ENCODE data around the gene THSD7A. TPM values are rescaled to one million over a fixed set of nuclear protein-coding genes. Genes with fewer than 3 reads are reported as not detected.

THSD7A gene
- total and polyA plus RNA-seq, 7 experiments from 2014 or later = 1.2 to 1.3 TPM; not detected in 5

DNA sequence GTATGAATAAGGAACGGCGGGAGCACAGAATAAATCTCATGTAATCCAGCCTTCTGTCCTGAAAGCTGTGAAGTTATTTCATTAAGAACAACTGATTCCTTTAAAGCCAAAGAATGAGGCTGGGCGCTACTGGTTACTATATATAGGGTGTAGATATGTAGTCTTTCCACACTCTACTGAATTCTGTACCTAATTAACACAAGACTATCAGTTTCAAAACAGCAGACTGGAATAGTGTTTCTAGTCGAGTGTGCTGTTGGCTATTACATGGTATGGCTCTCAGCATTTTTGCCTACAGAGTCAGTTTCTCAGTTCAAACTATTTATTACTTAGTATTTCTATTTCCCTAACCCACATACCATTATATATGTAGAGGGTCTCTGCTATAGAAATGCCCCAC lies 163.3 kb downstream of the THSD7A start:
- POLR2A ChIA-PET = interaction anchor here (0.8 kb wide), 1 partner anchor 19 kb away, joined by 4 read pairs; no protein-coding TSS in a partner anchor
- no peak overlapping the region for H3K4me3 Mint-ChIP-seq

DNA sequence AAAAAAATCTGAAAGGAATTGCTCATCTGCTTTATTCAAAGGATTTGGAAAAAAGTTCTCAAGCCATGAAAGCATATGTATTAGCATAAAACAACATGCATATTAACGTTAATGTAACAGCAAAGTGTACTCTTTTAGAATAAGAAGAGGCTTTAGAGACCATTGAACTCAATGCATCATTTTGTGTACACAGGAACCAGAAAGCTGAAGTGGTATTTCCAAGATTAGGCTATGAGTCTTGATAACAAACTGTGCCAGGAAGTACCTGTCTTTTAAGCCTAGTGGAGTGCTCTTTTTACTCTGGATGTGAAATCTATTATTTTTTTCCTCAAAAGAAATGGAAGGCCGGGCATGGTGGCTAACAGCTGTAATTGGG lies 164.2 kb downstream of the THSD7A start:
- no peaks in the 10 kb centered on the region for H3K4me1 ChIP-seq (ENCODE audit: control insufficient read depth in 2 of 2, insufficient read depth in 2 of 2, low read length in 2 of 2)

More for the DNA sequence above, 163.3 kb downstream of the THSD7A start:
- H3K9me3 ChIP-seq (ENCODE audit: control insufficient read depth in 2 of 3, low read length in 3 of 3) = no peaks in the 10 kb centered on the region
- CTCF ChIA-PET = no interaction called here
- Mint-ChIP-seq H3K9me3 (no peaks in the 10 kb centered on the region), H3K27ac (no peak overlapping the region), H3K27me3 (no peaks in the 10 kb centered on the region), H3K36me3 (no peaks in the 10 kb centered on the region), H3K4me1 (no peaks in the 10 kb centered on the region)
- no peak overlapping the region for H3K27ac ChIP-seq (ENCODE audit: low read depth, low read length)
- H3K27me3 ChIP-seq (ENCODE audit: control insufficient read depth in 2 of 2, insufficient read depth in 2 of 2, low read length in 2 of 2) = no peaks in the 10 kb centered on the region
- no peak overlapping the region for H3K4me3 ChIP-seq (ENCODE audit: low read length)
- no peaks in the 10 kb centered on the region for H3K36me3 ChIP-seq (ENCODE audit: control insufficient read depth in 2 of 3, insufficient read depth in 3 of 3, low read length in 3 of 3)
- ATAC-seq (no peak), DNase-seq (no peak)
- H3K4me1 ChIP-seq (ENCODE audit: control insufficient read depth in 2 of 2, insufficient read depth in 2 of 2, low read length in 2 of 2) = no peaks in the 10 kb centered on the region
- intact Hi-C loops (cut with micrococcal nuclease) = no loop called here

DNA sequence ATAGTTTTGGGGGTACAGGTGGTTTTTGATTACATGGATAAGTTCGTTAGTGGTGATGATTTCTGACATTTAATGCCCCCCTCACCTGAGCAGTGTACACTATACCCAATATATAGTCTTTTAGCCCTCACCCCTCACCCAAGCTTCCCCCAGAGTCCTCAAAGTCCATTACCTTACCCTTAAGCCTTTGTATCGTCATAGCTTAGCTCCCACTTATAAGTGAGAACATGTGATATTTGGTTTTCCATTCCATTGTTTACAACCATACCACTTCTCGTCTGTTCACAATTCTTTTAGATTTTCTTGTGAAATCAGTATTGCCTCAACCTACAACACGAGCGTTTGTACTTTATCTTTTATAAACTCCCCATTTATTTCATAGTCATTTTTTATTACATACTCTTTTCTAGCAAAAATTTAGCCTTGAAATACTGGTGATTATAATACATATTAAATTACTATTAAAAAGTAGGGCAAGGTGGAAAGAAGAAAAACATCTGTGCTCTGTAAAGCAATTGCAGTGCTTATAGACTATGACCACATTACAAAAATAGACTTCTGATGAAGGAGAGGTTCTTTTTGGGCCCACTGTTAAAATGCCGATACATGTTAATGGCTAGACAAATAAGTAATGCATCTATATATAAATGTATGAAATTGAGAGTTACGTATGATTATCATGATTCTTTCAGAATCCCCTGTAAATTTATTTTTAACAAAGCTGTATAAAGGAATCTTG lies 164.8 kb downstream of the THSD7A start:
- no peak overlapping the region for H3K4me3 ChIP-seq (ENCODE audit: low read length)
- CTCF ChIA-PET = no interaction called here
- no peaks in the 10 kb centered on the region for H3K4me1 Mint-ChIP-seq
- no peak overlapping the region for H3K4me3 Mint-ChIP-seq
- ATAC-seq (no peak), DNase-seq (no peak)
- no peaks in the 10 kb centered on the region for H3K36me3 ChIP-seq (ENCODE audit: control insufficient read depth in 2 of 3, insufficient read depth in 3 of 3, low read length in 3 of 3)
- no peak overlapping the region for H3K27ac ChIP-seq (ENCODE audit: low read depth, low read length)
- H3K9me3 Mint-ChIP-seq = no peaks in the 10 kb centered on the region
- intact Hi-C loops (cut with micrococcal nuclease) = no loop called here
- H3K9me3 ChIP-seq (ENCODE audit: control insufficient read depth in 2 of 3, low read length in 3 of 3) = no peaks in the 10 kb centered on the region
- H3K27me3 ChIP-seq (ENCODE audit: control insufficient read depth in 2 of 2, insufficient read depth in 2 of 2, low read length in 2 of 2) = no peaks in the 10 kb centered on the region
- H3K4me1 ChIP-seq (ENCODE audit: control insufficient read depth in 2 of 2, insufficient read depth in 2 of 2, low read length in 2 of 2) = no peaks in the 10 kb centered on the region
- no peaks in the 10 kb centered on the region for H3K27me3 Mint-ChIP-seq
- H3K27ac Mint-ChIP-seq = no peak overlapping the region
- no peaks in the 10 kb centered on the region for H3K36me3 Mint-ChIP-seq
- POLR2A ChIA-PET = no interaction called here

More for the DNA sequence above, 164.2 kb downstream of the THSD7A start:
- POLR2A ChIA-PET = interaction anchor here (0.8 kb wide), 1 partner anchor 20 kb away, joined by 4 read pairs; no protein-coding TSS in a partner anchor
- Mint-ChIP-seq H3K4me1 (no peaks in the 10 kb centered on the region), H3K36me3 (no peaks in the 10 kb centered on the region), H3K9me3 (no peaks in the 10 kb centered on the region), H3K27me3 (no peaks in the 10 kb centered on the region), H3K27ac (no peak overlapping the region), H3K4me3 (no peak overlapping the region)
- intact Hi-C loops (cut with micrococcal nuclease) = no loop called here
- DNase-seq (no peak), ATAC-seq (no peak)
- no peaks in the 10 kb centered on the region for H3K27me3 ChIP-seq (ENCODE audit: control insufficient read depth in 2 of 2, insufficient read depth in 2 of 2, low read length in 2 of 2)
- CTCF ChIA-PET = no interaction called here
- no peak overlapping the region for H3K27ac ChIP-seq (ENCODE audit: low read depth, low read length)
- H3K9me3 ChIP-seq (ENCODE audit: control insufficient read depth in 2 of 3, low read length in 3 of 3) = no peaks in the 10 kb centered on the region
- H3K4me3 ChIP-seq (ENCODE audit: low read length) = no peak overlapping the region
- no peaks in the 10 kb centered on the region for H3K36me3 ChIP-seq (ENCODE audit: control insufficient read depth in 2 of 3, insufficient read depth in 3 of 3, low read length in 3 of 3)

DNA sequence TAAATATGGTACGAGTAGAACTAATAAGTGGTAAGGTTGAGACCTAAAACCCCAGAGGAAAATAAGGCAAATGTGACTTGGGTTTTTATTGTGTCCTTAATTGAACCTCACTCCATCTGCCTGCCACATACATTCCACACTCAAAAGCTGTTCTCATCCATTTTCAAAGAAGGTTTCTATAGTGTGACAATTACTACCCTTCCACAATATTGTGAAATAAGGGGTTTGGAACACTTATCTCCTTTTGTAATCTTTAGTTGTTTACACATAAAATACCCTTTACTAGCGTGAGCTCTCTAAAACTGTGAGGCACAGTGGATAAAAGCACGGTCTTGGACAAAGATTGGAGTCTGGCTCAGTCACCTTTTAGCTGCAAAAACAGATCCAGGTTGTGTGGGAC lies 166.6 kb downstream of the THSD7A start:
- H3K27me3 Mint-ChIP-seq = no peaks in the 10 kb centered on the region
- Histone ChIP-seq H3K4me3 (ENCODE audit: low read length) (no peak overlapping the region), H3K36me3 (ENCODE audit: control insufficient read depth in 2 of 3, insufficient read depth in 3 of 3, low read length in 3 of 3) (no peaks in the 10 kb centered on the region), H3K4me1 (ENCODE audit: control insufficient read depth in 2 of 2, insufficient read depth in 2 of 2, low read length in 2 of 2) (no peaks in the 10 kb centered on the region), H3K9me3 (ENCODE audit: control insufficient read depth in 2 of 3, low read length in 3 of 3) (no peaks in the 10 kb centered on the region), H3K27me3 (ENCODE audit: control insufficient read depth in 2 of 2, insufficient read depth in 2 of 2, low read length in 2 of 2) (no peaks in the 10 kb centered on the region), H3K27ac (ENCODE audit: low read depth, low read length) (no peak overlapping the region)
- H3K9me3 Mint-ChIP-seq = peaks cover 0 to 9% (median 0%) of the 10 kb centered on the region in 11 donors
- ATAC-seq (no peak), DNase-seq (no peak)
- no peak overlapping the region for H3K4me3 Mint-ChIP-seq
- no peaks in the 10 kb centered on the region for H3K4me1 Mint-ChIP-seq
- intact Hi-C loops (cut with micrococcal nuclease) = no loop called here
- no peak overlapping the region for H3K27ac Mint-ChIP-seq
- H3K36me3 Mint-ChIP-seq = no peaks in the 10 kb centered on the region
- CTCF ChIA-PET = no interaction called here
- POLR2A ChIA-PET = no interaction called here

GRCh38 chr7:11655642-11656041 lies 176.4 kb downstream of the THSD7A start:
- H3K36me3 ChIP-seq (ENCODE audit: control insufficient read depth in 2 of 3, insufficient read depth in 3 of 3, low read length in 3 of 3) = no peaks in the 10 kb centered on the region
- intact Hi-C loops (cut with micrococcal nuclease) = no loop called here
- Mint-ChIP-seq H3K27ac (no peak overlapping the region), H3K4me3 (no peak overlapping the region), H3K9me3 (peaks cover 0 to 4% (median 0%) of the 10 kb centered on the region in 11 donors), H3K27me3 (peaks cover 0 to 3% (median 0%) of the 10 kb centered on the region in 5 donors), H3K4me1 (no peaks in the 10 kb centered on the region), H3K36me3 (no peaks in the 10 kb centered on the region)
- H3K9me3 ChIP-seq (ENCODE audit: control insufficient read depth in 2 of 3, low read length in 3 of 3) = no peaks in the 10 kb centered on the region
- DNase-seq (no peak), ATAC-seq (no peak)
- CTCF ChIA-PET = no interaction called here
- no peaks in the 10 kb centered on the region for H3K4me1 ChIP-seq (ENCODE audit: control insufficient read depth in 2 of 2, insufficient read depth in 2 of 2, low read length in 2 of 2)
- H3K27ac ChIP-seq (ENCODE audit: low read depth, low read length) = no peak overlapping the region
- POLR2A ChIA-PET = no interaction called here
- no peaks in the 10 kb centered on the region for H3K27me3 ChIP-seq (ENCODE audit: control insufficient read depth in 2 of 2, insufficient read depth in 2 of 2, low read length in 2 of 2)
- H3K4me3 ChIP-seq (ENCODE audit: low read length) = no peak overlapping the region

GRCh38 chr7:11655163-11655562 lies 176.8 kb downstream of the THSD7A start:
- Mint-ChIP-seq H3K27ac (no peak overlapping the region), H3K9me3 (peaks cover 0 to 4% (median 0%) of the 10 kb centered on the region in 11 donors), H3K36me3 (no peaks in the 10 kb centered on the region), H3K4me3 (no peak overlapping the region), H3K27me3 (peaks cover 0 to 3% (median 0%) of the 10 kb centered on the region in 5 donors), H3K4me1 (no peaks in the 10 kb centered on the region)
- no peak overlapping the region for H3K27ac ChIP-seq (ENCODE audit: low read depth, low read length)
- POLR2A ChIA-PET = no interaction called here
- no peaks in the 10 kb centered on the region for H3K9me3 ChIP-seq (ENCODE audit: control insufficient read depth in 2 of 3, low read length in 3 of 3)
- no peak overlapping the region for H3K4me3 ChIP-seq (ENCODE audit: low read length)
- no peak for DNase-seq
- no peaks in the 10 kb centered on the region for H3K27me3 ChIP-seq (ENCODE audit: control insufficient read depth in 2 of 2, insufficient read depth in 2 of 2, low read length in 2 of 2)
- CTCF ChIA-PET = no interaction called here
- no peaks in the 10 kb centered on the region for H3K4me1 ChIP-seq (ENCODE audit: control insufficient read depth in 2 of 2, insufficient read depth in 2 of 2, low read length in 2 of 2)
- no peaks in the 10 kb centered on the region for H3K36me3 ChIP-seq (ENCODE audit: control insufficient read depth in 2 of 3, insufficient read depth in 3 of 3, low read length in 3 of 3)
- intact Hi-C loops (cut with micrococcal nuclease) = no loop called here
- no peak for ATAC-seq

GRCh38 chr7:11650500-11650899 lies 181.5 kb downstream of the THSD7A start:
- POLR2A ChIA-PET = no interaction called here
- no peaks in the 10 kb centered on the region for H3K4me1 Mint-ChIP-seq
- DNase-seq = no peak
- no peak overlapping the region for H3K27ac Mint-ChIP-seq
- ATAC-seq = no peak
- intact Hi-C loops (cut with micrococcal nuclease) = no loop called here
- no peak overlapping the region for H3K4me3 Mint-ChIP-seq
- Histone ChIP-seq H3K4me3 (ENCODE audit: low read length) (no peak overlapping the region), H3K9me3 (ENCODE audit: control insufficient read depth in 2 of 3, low read length in 3 of 3) (no peaks in the 10 kb centered on the region), H3K27me3 (ENCODE audit: control insufficient read depth in 2 of 2, insufficient read depth in 2 of 2, low read length in 2 of 2) (no peaks in the 10 kb centered on the region), H3K4me1 (ENCODE audit: control insufficient read depth in 2 of 2, insufficient read depth in 2 of 2, low read length in 2 of 2) (no peaks in the 10 kb centered on the region), H3K27ac (ENCODE audit: low read depth, low read length) (no peak overlapping the region), H3K36me3 (ENCODE audit: control insufficient read depth in 2 of 3, insufficient read depth in 3 of 3, low read length in 3 of 3) (no peaks in the 10 kb centered on the region)
- H3K36me3 Mint-ChIP-seq = no peaks in the 10 kb centered on the region
- H3K27me3 Mint-ChIP-seq = no peaks in the 10 kb centered on the region
- CTCF ChIA-PET = no interaction called here
- peaks cover 0 to 9% (median 0%) of the 10 kb centered on the region in 11 donors for H3K9me3 Mint-ChIP-seq
